ENCODE data around the gene SLC39A11.

SLC39A11 gene

DNA sequence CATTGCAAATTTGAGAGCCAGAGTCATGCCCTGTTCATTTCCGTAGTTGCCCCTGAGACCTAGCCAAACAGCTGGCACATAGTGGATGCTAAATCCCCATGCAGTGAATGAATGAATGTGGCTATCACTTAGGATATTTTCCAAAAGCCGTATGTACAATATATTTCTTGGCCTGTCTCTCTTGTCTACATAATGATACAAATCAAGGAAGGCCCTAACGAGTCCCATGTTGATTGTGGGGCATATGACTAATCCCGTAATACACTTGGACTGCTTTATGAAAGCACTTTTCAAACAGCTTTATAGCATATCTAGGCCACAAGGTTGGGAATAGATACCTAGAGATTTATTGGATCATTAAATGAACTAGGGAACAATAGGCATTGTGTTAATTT is 478.0 kb downstream of the SLC39A11 start:
- peak; percentile 48 for DNase-seq (ENCODE audit: low read depth, low spot score)
- TF ChIP-seq, protein P1, sequence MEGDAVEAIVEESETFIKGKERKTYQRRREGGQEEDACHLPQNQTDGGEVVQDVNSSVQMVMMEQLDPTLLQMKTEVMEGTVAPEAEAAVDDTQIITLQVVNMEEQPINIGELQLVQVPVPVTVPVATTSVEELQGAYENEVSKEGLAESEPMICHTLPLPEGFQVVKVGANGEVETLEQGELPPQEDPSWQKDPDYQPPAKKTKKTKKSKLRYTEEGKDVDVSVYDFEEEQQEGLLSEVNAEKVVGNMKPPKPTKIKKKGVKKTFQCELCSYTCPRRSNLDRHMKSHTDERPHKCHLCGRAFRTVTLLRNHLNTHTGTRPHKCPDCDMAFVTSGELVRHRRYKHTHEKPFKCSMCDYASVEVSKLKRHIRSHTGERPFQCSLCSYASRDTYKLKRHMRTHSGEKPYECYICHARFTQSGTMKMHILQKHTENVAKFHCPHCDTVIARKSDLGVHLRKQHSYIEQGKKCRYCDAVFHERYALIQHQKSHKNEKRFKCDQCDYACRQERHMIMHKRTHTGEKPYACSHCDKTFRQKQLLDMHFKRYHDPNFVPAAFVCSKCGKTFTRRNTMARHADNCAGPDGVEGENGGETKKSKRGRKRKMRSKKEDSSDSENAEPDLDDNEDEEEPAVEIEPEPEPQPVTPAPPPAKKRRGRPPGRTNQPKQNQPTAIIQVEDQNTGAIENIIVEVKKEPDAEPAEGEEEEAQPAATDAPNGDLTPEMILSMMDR (IDR thresholded peaks at IDR 0.05; ENCODE audit: low read depth, low read length) = no peak
- H3K4me3 ChIP-seq (ENCODE audit: low read depth, low read length) = no peak overlapping the region
- in situ Hi-C loops (cut with HindIII; ENCODE audit: low sequenced_read_pairs) = no loop called here

DNA sequence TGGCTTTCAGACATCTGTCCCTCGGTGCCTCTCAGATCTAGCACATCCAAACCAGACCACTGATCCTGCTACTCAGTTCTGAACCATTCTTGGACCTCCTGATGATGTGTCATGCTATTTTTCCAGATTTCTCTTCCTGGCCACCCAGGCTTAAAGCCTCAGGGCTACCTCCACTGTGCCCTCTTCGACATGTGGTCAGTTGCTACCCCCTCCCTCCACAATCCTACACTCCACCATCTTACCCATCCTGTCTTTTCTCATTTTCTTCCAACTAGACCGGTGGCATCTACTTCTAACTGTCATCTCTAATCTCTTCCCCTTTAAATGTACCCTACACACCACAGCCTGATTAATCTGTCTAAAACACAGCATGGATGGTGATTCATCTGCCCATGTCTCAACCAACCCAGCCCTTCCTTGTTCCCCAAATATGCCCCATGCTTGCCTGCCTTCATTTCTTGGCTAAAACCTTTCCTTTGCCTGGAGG is 478.6 kb downstream of the SLC39A11 start:
- no peak overlapping the region for H3K4me3 ChIP-seq (ENCODE audit: low read depth, low read length)
- TF ChIP-seq, protein P1 (IDR thresholded peaks at IDR 0.05; ENCODE audit: low read depth, low read length) = no peak
- peak; percentile 67 for DNase-seq (ENCODE audit: low read depth, low spot score)
- in situ Hi-C loops (cut with HindIII; ENCODE audit: low sequenced_read_pairs) = no loop called here

DNA sequence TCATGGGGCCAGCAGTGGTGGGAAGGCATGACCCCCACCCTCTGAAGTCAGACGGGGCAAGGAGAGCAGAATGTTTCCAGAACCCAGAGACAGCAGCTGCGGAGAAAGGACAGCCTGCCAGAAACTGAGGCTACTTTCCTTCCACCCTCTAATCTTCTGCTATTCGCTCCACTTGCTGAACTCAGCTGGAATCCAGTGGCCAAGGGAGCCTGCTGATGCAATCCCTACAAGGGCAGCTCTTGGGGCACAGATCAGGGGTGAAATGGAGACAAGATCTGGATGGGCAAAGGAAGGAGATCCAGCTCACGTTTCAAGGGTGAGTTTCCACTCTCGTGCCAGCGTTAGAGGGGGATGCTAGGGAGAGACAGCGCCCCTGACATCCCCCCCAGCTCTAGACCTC is 479.1 kb downstream of the SLC39A11 start:
- H3K4me3 ChIP-seq (ENCODE audit: low read depth, low read length) = no peak overlapping the region
- TF ChIP-seq, protein P1 (IDR thresholded peaks at IDR 0.05; ENCODE audit: low read depth, low read length) = no peak
- peak; percentile 34 for DNase-seq (ENCODE audit: low read depth, low spot score)
- in situ Hi-C loops (cut with HindIII; ENCODE audit: low sequenced_read_pairs) = no loop called here

DNA sequence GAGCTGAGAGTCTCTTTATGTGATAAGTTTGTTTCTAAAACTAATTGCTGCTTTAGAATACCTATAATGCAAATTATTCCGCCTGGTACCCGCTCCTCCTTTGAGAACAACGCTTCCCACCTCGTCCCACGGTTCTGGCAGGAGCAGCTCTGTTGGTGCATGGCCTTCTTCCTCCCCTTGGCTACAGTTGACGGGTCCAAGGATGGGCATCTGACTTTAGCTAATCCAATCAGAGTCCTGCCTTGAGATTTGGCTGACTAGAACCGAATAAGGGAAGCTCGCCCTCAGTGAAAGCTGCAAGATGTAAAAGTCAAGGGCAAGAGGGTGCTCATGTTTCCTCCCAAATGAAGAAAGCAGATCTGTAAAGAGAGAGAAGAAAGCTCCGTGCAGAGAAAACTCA is 481.3 kb downstream of the SLC39A11 start:
- DNase-seq (ENCODE audit: low read depth, low spot score) = no peak
- H3K4me3 ChIP-seq (ENCODE audit: low read depth, low read length) = no peak overlapping the region
- in situ Hi-C loops (cut with HindIII; ENCODE audit: low sequenced_read_pairs) = no loop called here
- TF ChIP-seq, protein P1 (IDR thresholded peaks at IDR 0.05; ENCODE audit: low read depth, low read length) = no peak

DNA sequence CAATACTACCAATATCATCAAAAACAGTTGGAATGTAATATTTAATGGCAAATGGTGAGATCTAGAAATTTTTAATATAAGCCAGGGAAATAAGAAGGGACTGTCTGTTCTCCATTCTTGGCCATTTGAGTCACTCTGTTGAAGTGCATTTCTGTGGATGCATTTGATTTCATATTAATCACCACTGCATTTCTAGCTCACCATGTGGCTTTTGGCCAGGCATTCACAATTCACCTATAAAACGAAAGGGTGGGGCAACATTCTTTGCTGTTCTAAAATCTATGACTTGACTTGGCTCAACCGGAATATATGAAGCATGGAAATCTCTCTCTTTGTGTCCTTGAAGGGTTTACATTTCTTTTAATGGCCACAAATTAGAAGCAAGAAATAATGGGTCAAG is 483.0 kb downstream of the SLC39A11 start:
- TF ChIP-seq, protein P1 (IDR thresholded peaks at IDR 0.05; ENCODE audit: low read depth, low read length) = no peak
- in situ Hi-C loops (cut with HindIII; ENCODE audit: low sequenced_read_pairs) = no loop called here
- H3K4me3 ChIP-seq (ENCODE audit: low read depth, low read length) = no peak overlapping the region
- DNase-seq (ENCODE audit: low read depth, low spot score) = peak; percentile 70

DNA sequence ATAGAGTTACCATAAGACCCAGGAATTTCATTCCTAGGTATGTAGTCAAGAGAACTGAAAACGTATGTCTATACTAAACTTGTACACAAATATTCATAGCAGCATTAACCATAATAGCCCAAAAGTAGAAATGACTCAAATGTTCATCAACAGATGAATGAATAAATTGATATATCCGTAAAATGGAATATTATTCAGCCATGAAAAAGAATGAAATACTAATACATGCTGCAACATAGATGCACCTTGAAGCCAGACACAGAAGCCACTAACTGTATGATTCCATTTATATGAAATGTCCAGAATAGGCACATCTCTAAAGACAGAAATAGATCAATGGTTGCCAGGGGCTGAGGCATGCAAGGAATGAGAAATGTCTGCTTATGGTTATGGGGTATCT is 484.1 kb downstream of the SLC39A11 start:
- TF ChIP-seq, protein P1 (IDR thresholded peaks at IDR 0.05; ENCODE audit: low read depth, low read length) = no peak
- in situ Hi-C loops (cut with HindIII; ENCODE audit: low sequenced_read_pairs) = no loop called here
- no peak for DNase-seq (ENCODE audit: low read depth, low spot score)
- H3K4me3 ChIP-seq (ENCODE audit: low read depth, low read length) = no peak overlapping the region

DNA sequence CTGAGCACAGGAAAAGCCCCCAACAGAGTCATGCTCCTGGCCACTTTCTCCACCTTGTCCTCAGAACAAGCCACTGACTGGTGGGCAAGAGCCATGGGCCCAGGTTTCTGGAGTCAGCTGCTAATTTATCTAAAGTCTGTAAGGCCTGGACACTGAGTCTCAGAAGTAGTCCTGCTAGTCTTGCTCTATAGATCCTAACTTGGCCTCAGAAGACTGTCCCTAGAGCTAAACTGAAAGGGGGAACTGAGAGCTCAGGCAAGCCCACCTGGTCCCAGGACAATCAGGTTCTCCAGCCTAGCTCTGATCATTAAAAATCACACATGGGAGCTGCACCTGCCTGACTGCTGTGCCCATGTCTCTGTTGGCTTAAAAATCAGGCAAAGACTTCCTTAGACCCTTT is 485.8 kb downstream of the SLC39A11 start:
- TF ChIP-seq, protein P1 (IDR thresholded peaks at IDR 0.05; ENCODE audit: low read depth, low read length) = no peak
- no peak for DNase-seq (ENCODE audit: low read depth, low spot score)
- no peak overlapping the region for H3K4me3 ChIP-seq (ENCODE audit: low read depth, low read length)
- in situ Hi-C loops (cut with HindIII; ENCODE audit: low sequenced_read_pairs) = no loop called here

Measured in astrocyte of the spinal cord (primary cell).